PFSK-1 (cell line): ENCODE results near the gene HBZ.
A peak's percentile ranks its signal among the peaks of the same experiment; 100 is the strongest.

Experiments used
- FOXP2 ChIP-seq: optimal IDR thresholded peaks from 2 replicates; pipeline ENCODE3; 2011; ENCODE audit warnings: borderline replicate concordance, control low read depth, inconsistent platforms; ENCODE audit not compliant: insufficient read depth; ENCODE audit errors: extremely low read length, extremely low read depth
- POLR2AphosphoS5 ChIP-seq: IDR thresholded peaks from 2 replicates; pipeline ENCODE4 v1.6.1; 2012; ENCODE audit warnings: low read depth, mild to moderate bottlenecking, control low read depth, low read length, moderate library complexity
- REST ChIP-seq, 2 experiments: IDR thresholded peaks; 2 replicates each; pipeline versions ENCODE4 v1.6.1 to v1.8.0; 2011 to 2012; ENCODE audit warnings: low read depth in 2 of 2, low read length in 2 of 2, control low read depth in 1 of 2, inconsistent platforms in 1 of 2, mild to moderate bottlenecking in 1 of 2, moderate library complexity in 1 of 2; ENCODE audit not compliant: insufficient read depth in 1 of 2
- SIN3A ChIP-seq: IDR thresholded peaks from 2 replicates; pipeline ENCODE4 v1.6.1; 2012; ENCODE audit warnings: mild to moderate bottlenecking, low read length, moderate library complexity, borderline replicate concordance; ENCODE audit not compliant: insufficient read depth
- TAF1 ChIP-seq: IDR thresholded peaks from 2 replicates; pipeline ENCODE4 v1.6.1; 2012; ENCODE audit warnings: low read length, control low read depth, borderline replicate concordance; ENCODE audit not compliant: insufficient read depth

The HBZ gene

GRCh38 chr16:166375-167121, 14.1 kb downstream of the HBZ start:
- TF ChIP-seq SIN3A (no peak), POLR2AphosphoS5 (no peak), FOXP2 (no peak), REST (IDR thresholded peaks at IDR 0.05; ENCODE audit: insufficient read depth in 1 of 2, low read depth in 2 of 2, low read length in 2 of 2) (no peak), TAF1 (no peak)

GRCh38 chr16:167122-167690, 14.8 kb downstream of the HBZ start:
- TF ChIP-seq SIN3A = no peak
- TF ChIP-seq TAF1 = no peak

- TF ChIP-seq SIN3A (no peak), TAF1 (no peak), REST (IDR thresholded peaks at IDR 0.05; ENCODE audit: insufficient read depth in 1 of 2, low read depth in 2 of 2, low read length in 2 of 2) (no peak), POLR2AphosphoS5 (no peak), FOXP2 (no peak)
Observed at GRCh38 chr16:168424-168823, 16.0 kb downstream of the HBZ start.

- no peak for TF ChIP-seq SIN3A
- 0 out of 4 replicates have a peak, but pooled peaks of 1 of the 2 experiments have one; percentile 27 for TF ChIP-seq REST (IDR thresholded peaks at IDR 0.05; ENCODE audit: insufficient read depth in 1 of 2, low read depth in 2 of 2, low read length in 2 of 2)
Observed at GRCh38 chr16:169014-169413, 16.6 kb downstream of the HBZ start.

GRCh38 chr16:170088-170507, 17.7 kb downstream of the HBZ start:
- peak; percentile 80 to 89 for TF ChIP-seq REST (IDR thresholded peaks at IDR 0.05; ENCODE audit: insufficient read depth in 1 of 2, low read depth in 2 of 2, low read length in 2 of 2)
